Ascending aorta (tissue), 2 donors: ENCODE data around the gene CEMIP. TPM values are rescaled to one million over a fixed set of nuclear protein-coding genes. Genes with fewer than 3 reads are reported as not detected.

Experiments
- DNase-seq, 2 donors: peaks; one replicate each; pipeline ENCODE4 v3.0.0-alpha.2; 2019; ENCODE audit warnings: low spot score in 2 of 2
- H3K27ac ChIP-seq, 2 donors: fragments of 200-600 bp; sonication (generic); one replicate each; pipeline ENCODE4 v1.5.1; 2016 to 2017; ENCODE audit warnings: mild to moderate bottlenecking in 1 of 2
- H3K27me3 ChIP-seq: fragments of 200-600 bp; sonication (generic); one replicate; pipeline ENCODE4 v1.5.1; 2017
- H3K36me3 ChIP-seq, 2 donors: fragments of 200-600 bp; sonication (generic); one replicate each; pipeline ENCODE4 v1.5.1; 2016
- H3K4me1 ChIP-seq, 2 donors: fragments of 200-600 bp; sonication (generic); one replicate each; pipeline ENCODE4 v1.5.1; 2016 to 2017; ENCODE audit warnings: mild to moderate bottlenecking in 1 of 2
- H3K4me3 ChIP-seq, 2 donors: fragments of 200-600 bp; sonication (generic); one replicate each; pipeline ENCODE4 v1.5.1; 2016 to 2017; ENCODE audit warnings: mild to moderate bottlenecking in 1 of 2
- H3K9me3 ChIP-seq, 2 donors: fragments of 200-600 bp; sonication (generic); one replicate each; pipeline ENCODE4 v1.5.1; 2016
- CTCF ChIP-seq, 3 experiments: fragments of 200-600 bp in 2 of 3; fragments of 450-650 bp in 1 of 3; sonication (generic) in 2 of 3; IDR thresholded peaks; one replicate each; pipeline ENCODE4 v1.5.1; 2016 to 2019; ENCODE audit warnings: antibody characterized with exemption in 3 of 3, mild to moderate bottlenecking in 1 of 3, moderate library complexity in 1 of 3
- intact Hi-C: fragments of 100-400 bp; cut with DNase I; formaldehyde crosslinking; loops from one replicate; pipeline ENCODE4 v1.15.1; 2023
- total RNA-seq: library from RNA; depleted of rRNA; stranded (reverse); fragments of >200 nt; gene quantifications from one replicate; pipeline ENCODE4 v1.1.0, GENCODE V29; 2016

CEMIP gene
- total RNA-seq, 1 donor from 2014 or later: not detected

- H3K4me1 ChIP-seq: no peaks in the 10 kb centered on the region
- intact Hi-C loops: no loop called here
- no peaks in the 10 kb centered on the region for H3K36me3 ChIP-seq
- H3K4me3 ChIP-seq: no peak overlapping the region
- no peaks in the 10 kb centered on the region for H3K27me3 ChIP-seq
- TF ChIP-seq CTCF (IDR thresholded peaks at IDR 0.05): no peak
- no peak for DNase-seq
- no peaks in the 10 kb centered on the region for H3K9me3 ChIP-seq
- no peak overlapping the region for H3K27ac ChIP-seq
Measured at GRCh38 chr15:80890341-80891005, 111.3 kb downstream of the CEMIP start.

GRCh38 chr15:80891006-80891405, 111.8 kb downstream of the CEMIP start:
- no peak for DNase-seq
- H3K4me3 ChIP-seq: no peak overlapping the region
- peaks cover 0 to 3% of the 10 kb centered on the region in 2 donors for H3K36me3 ChIP-seq
- intact Hi-C loops: no loop called here
- H3K27ac ChIP-seq: no peak overlapping the region
- H3K4me1 ChIP-seq: no peaks in the 10 kb centered on the region
- H3K9me3 ChIP-seq: no peaks in the 10 kb centered on the region
- no peak for TF ChIP-seq CTCF (IDR thresholded peaks at IDR 0.05)
- no peaks in the 10 kb centered on the region for H3K27me3 ChIP-seq

- H3K9me3 ChIP-seq: no peaks in the 10 kb centered on the region
- H3K36me3 ChIP-seq: peaks cover 0 to 14% of the 10 kb centered on the region in 2 donors
- H3K4me3 ChIP-seq: no peak overlapping the region
- intact Hi-C loops: no loop called here
- H3K4me1 ChIP-seq: no peaks in the 10 kb centered on the region
- H3K27me3 ChIP-seq: no peaks in the 10 kb centered on the region
- no peak overlapping the region for H3K27ac ChIP-seq
- no peak for TF ChIP-seq CTCF (IDR thresholded peaks at IDR 0.05)
- DNase-seq: no peak
Measured at GRCh38 chr15:80892414-80892813, 113.2 kb downstream of the CEMIP start.

- Histone ChIP-seq H3K27ac (no peak overlapping the region), H3K4me1 (no peaks in the 10 kb centered on the region), H3K36me3 (peaks cover 0 to 14% of the 10 kb centered on the region in 2 donors), H3K27me3 (no peaks in the 10 kb centered on the region), H3K9me3 (no peaks in the 10 kb centered on the region), H3K4me3 (no peak overlapping the region)
- no peak for DNase-seq
- no peak for TF ChIP-seq CTCF (IDR thresholded peaks at IDR 0.05)
- intact Hi-C loops: no loop called here
Measured at GRCh38 chr15:80893777-80894176, 114.6 kb downstream of the CEMIP start.

- DNase-seq: no peak
- no peak overlapping the region for H3K4me3 ChIP-seq
- intact Hi-C loops: no loop called here
- no peaks in the 10 kb centered on the region for H3K9me3 ChIP-seq
- H3K27ac ChIP-seq: no peak overlapping the region
- H3K4me1 ChIP-seq: no peaks in the 10 kb centered on the region
- TF ChIP-seq CTCF (IDR thresholded peaks at IDR 0.05): no peak
- peaks cover 0 to 14% of the 10 kb centered on the region in 2 donors for H3K36me3 ChIP-seq
- no peaks in the 10 kb centered on the region for H3K27me3 ChIP-seq
Measured at GRCh38 chr15:80895091-80895490, 115.9 kb downstream of the CEMIP start.

GRCh38 chr15:80895965-80896364, 116.8 kb downstream of the CEMIP start:
- Histone ChIP-seq H3K36me3 (peaks cover 0 to 14% of the 10 kb centered on the region in 2 donors), H3K9me3 (no peaks in the 10 kb centered on the region), H3K4me3 (no peak overlapping the region), H3K27ac (no peak overlapping the region), H3K27me3 (no peaks in the 10 kb centered on the region), H3K4me1 (no peaks in the 10 kb centered on the region)
- intact Hi-C loops: no loop called here
- TF ChIP-seq CTCF (IDR thresholded peaks at IDR 0.05): no peak
- no peak for DNase-seq
